Glutamatergic neuron (in vitro differentiated cells): ENCODE data around the gene CDH4. TPM values are rescaled to one million over a fixed set of nuclear protein-coding genes. Genes with fewer than 3 reads are reported as not detected.

Experiments used
- DNase-seq: peaks from one replicate; pipeline ENCODE4 v3.0.0; 2022
- H3K27ac Mint-ChIP-seq: one replicate; pipeline ENCODE4 v1.8.0; 2020; ENCODE audit warnings: mild to moderate bottlenecking, mixed read lengths, inconsistent platforms; ENCODE audit not compliant: unreplicated experiment
- H3K27me3 Mint-ChIP-seq: one replicate; pipeline ENCODE4 v1.8.0; 2020; ENCODE audit warnings: mild to moderate bottlenecking, moderate library complexity, mixed read lengths, inconsistent platforms; ENCODE audit not compliant: unreplicated experiment
- H3K36me3 Mint-ChIP-seq: one replicate; pipeline ENCODE4 v1.8.0; 2020; ENCODE audit warnings: mild to moderate bottlenecking, mixed read lengths, inconsistent platforms; ENCODE audit not compliant: unreplicated experiment
- H3K4me1 Mint-ChIP-seq: one replicate; pipeline ENCODE4 v1.8.0; 2020; ENCODE audit warnings: mild to moderate bottlenecking, low read depth, mixed read lengths, inconsistent platforms; ENCODE audit not compliant: unreplicated experiment
- H3K4me3 Mint-ChIP-seq: one replicate; pipeline ENCODE4 v1.8.0; 2020; ENCODE audit warnings: mild to moderate bottlenecking, mixed read lengths, inconsistent platforms; ENCODE audit not compliant: unreplicated experiment
- H3K9me3 Mint-ChIP-seq: one replicate; pipeline ENCODE4 v1.8.0; 2020; ENCODE audit warnings: mild to moderate bottlenecking, moderate library complexity, mixed read lengths, inconsistent platforms; ENCODE audit not compliant: unreplicated experiment
- CTCF ChIP-seq: fragments of 200-600 bp; sonication (generic); IDR thresholded peaks from one replicate; pipeline ENCODE4 v1.5.0; 2021; ENCODE audit not compliant: partially characterized antibody, unreplicated experiment
- total RNA-seq: library from RNA; stranded (reverse); fragmentation: NEBNext Ultra II Directional; extraction: Animal tissue kit (Norgen Biotek cat#: 25700); gene quantifications from one replicate; pipeline ENCODE4 v1.2.1, GENCODE V29; 2021; ENCODE audit not compliant: unreplicated experiment

Gene CDH4
- total RNA-seq, 1 donor from 2014 or later = 1.2 TPM

GRCh38 chr20:61857414-61857775 is 605.3 kb downstream of the CDH4 start:
- Mint-ChIP-seq H3K36me3 (no peaks in the 10 kb centered on the region), H3K27me3 (no peaks in the 10 kb centered on the region), H3K4me3 (no peak overlapping the region), H3K4me1 (no peaks in the 10 kb centered on the region), H3K27ac (no peak overlapping the region), H3K9me3 (peaks cover 4% of the 10 kb centered on the region)
- DNase-seq = no peak
- TF ChIP-seq CTCF = no peak

- no peak for DNase-seq
- no peaks in the 10 kb centered on the region for H3K4me1 Mint-ChIP-seq
- H3K4me3 Mint-ChIP-seq = no peak overlapping the region
- peaks cover 4% of the 10 kb centered on the region for H3K9me3 Mint-ChIP-seq
- no peaks in the 10 kb centered on the region for H3K27me3 Mint-ChIP-seq
- no peak for TF ChIP-seq CTCF
- no peak overlapping the region for H3K27ac Mint-ChIP-seq
- H3K36me3 Mint-ChIP-seq = no peaks in the 10 kb centered on the region
Observed at GRCh38 chr20:61857884-61858283, 605.8 kb downstream of the CDH4 start.

- Mint-ChIP-seq H3K4me3 (no peak overlapping the region), H3K9me3 (peaks cover 4% of the 10 kb centered on the region)
Observed at GRCh38 chr20:61859767-61860166, 607.7 kb downstream of the CDH4 start.

GRCh38 chr20:61860260-61860987 is 608.4 kb downstream of the CDH4 start:
- no peak for DNase-seq
- peaks cover 2% of the 10 kb centered on the region for H3K27me3 Mint-ChIP-seq
- no peak overlapping the region for H3K27ac Mint-ChIP-seq
- no peaks in the 10 kb centered on the region for H3K36me3 Mint-ChIP-seq
- H3K9me3 Mint-ChIP-seq = peaks cover 7% of the 10 kb centered on the region
- H3K4me1 Mint-ChIP-seq = no peaks in the 10 kb centered on the region
- no peak for TF ChIP-seq CTCF
- no peak overlapping the region for H3K4me3 Mint-ChIP-seq

More at GRCh38 chr20:61859767-61860166, 607.7 kb downstream of the CDH4 start:
- Mint-ChIP-seq H3K27me3 (peaks cover 2% of the 10 kb centered on the region), H3K27ac (no peak overlapping the region), H3K36me3 (no peaks in the 10 kb centered on the region), H3K4me1 (no peaks in the 10 kb centered on the region)
- TF ChIP-seq CTCF = no peak
- no peak for DNase-seq

- peaks cover 2% of the 10 kb centered on the region for H3K27me3 Mint-ChIP-seq
- no peak overlapping the region for H3K27ac Mint-ChIP-seq
- TF ChIP-seq CTCF = no peak
- peaks cover 4% of the 10 kb centered on the region for H3K9me3 Mint-ChIP-seq
- H3K4me1 Mint-ChIP-seq = no peaks in the 10 kb centered on the region
- DNase-seq = no peak
- no peaks in the 10 kb centered on the region for H3K36me3 Mint-ChIP-seq
- H3K4me3 Mint-ChIP-seq = no peak overlapping the region
Observed at GRCh38 chr20:61861054-61861841, 609.2 kb downstream of the CDH4 start.
